ENCODE results near the gene TPP1.
A peak's percentile ranks its signal among the peaks of the same experiment; 100 is the strongest.

The TPP1 gene

DNA sequence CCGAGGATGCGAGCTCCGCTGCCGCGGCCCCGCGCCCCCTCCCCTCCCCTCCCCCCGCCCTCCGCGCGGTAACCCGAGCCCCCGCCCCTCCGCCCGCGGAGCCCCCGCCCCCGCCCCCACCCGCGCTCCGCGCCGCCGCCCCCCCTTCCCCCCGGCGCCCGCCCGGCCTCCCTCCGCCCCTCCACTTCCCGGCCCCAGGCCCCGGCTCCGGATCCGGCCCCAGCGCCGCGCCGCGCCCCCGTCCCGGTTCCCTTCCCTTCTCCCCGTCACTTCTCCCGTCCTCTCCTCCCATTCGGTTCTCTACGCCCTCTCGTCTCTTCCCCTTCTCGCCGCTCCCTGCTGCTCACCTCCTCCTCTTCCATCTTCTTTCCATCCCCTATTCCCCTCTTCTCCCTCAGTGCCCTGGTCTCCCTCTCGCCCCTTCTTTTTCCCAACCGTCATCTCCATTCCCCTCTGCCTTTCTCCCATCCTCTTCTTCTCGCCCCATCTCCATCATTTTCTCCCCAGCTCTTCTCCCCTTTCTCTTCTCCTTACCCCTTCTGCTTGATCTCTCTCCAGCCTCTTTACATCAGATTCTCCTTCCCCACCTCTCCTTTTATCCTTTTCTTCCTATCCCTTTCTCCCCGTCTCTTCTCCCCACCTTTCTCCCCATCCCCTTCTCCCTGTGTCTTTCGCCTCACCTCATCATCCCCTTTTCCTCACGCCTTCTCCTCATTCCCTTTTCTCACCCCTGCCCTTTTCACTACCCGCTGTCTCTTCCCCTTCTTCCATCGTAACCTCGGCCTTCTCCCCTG lies 36.8 kb upstream of the TPP1 start, which contains the start of gene DCHS1:
Gene DCHS1, minus strand, starts transcription at position 20 of the 794 bp plus-strand sequence. CDS start 14,196 bp downstream, outside the sequence.
- peak within 1 kb of the TSS; percentile 59 for H3K9ac ChIP-seq (ENCODE audit: low read length)
- H3K36me3 ChIP-seq (ENCODE audit: control insufficient read depth, low read depth, low read length), result no peaks in the 10 kb centered on the region
- H3K4me1 ChIP-seq (ENCODE audit: control insufficient read depth, low read depth, low read length), result peaks cover 9% of the 10 kb centered on the region
- H3K4me3 ChIP-seq (ENCODE audit: low read length), result peak within 1 kb of the TSS; percentile 68
- no peak within 1 kb of the TSS for H3K27ac ChIP-seq (ENCODE audit: low read length)
- peaks cover 29% of the 10 kb centered on the region for H3K27me3 ChIP-seq (ENCODE audit: control insufficient read depth, insufficient read depth, low read length)
- H3K9me3 ChIP-seq (ENCODE audit: control insufficient read depth, low read depth, low read length), result no peaks in the 10 kb centered on the region

DNA sequence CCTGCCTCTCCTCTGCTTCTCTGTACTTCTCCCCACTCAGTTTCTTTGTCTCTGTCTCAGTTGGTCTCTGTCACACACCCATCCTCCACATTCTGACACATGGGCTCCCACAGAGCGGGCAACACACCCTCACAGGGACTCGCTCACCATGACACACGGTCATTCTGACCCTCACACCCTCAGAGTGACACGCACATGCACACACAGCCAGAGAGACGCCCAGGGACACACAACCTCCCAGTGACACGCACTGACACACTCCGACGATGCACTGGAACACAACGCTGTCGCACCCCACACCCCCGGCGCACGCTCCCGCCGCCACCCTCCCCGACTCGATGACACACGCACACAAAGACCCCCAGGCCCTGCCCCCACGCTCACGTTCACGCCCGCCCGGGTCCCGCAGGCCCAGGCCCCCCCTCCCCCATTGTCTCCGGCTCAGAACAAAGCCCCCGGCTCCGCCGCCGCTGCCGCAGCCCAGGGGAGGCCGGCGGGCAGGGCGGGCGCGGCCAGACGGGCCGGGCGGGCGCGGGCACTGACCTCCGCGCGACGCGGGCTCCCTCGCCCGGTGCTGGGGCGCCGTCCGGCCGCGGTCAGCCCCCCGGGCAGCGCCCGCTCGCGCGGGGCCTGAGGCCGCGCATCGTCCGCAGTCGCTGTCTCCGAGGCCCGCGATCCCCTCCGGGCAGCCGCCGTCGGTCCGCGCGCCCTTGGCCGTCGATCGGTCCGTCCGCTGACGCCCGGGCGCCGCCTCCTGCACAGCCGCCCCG lies 36.0 kb upstream of the TPP1 start:
- Histone ChIP-seq H3K4me3 (ENCODE audit: low read length) (peak overlapping the region; percentile 68), H3K9ac (ENCODE audit: low read length) (peak overlapping the region; percentile 59), H3K36me3 (ENCODE audit: control insufficient read depth, low read depth, low read length) (no peaks in the 10 kb centered on the region), H3K4me1 (ENCODE audit: control insufficient read depth, low read depth, low read length) (peaks cover 9% of the 10 kb centered on the region), H3K27ac (ENCODE audit: low read length) (no peak overlapping the region), H3K27me3 (ENCODE audit: control insufficient read depth, insufficient read depth, low read length) (peaks cover 29% of the 10 kb centered on the region), H3K9me3 (ENCODE audit: control insufficient read depth, low read depth, low read length) (no peaks in the 10 kb centered on the region)

DNA sequence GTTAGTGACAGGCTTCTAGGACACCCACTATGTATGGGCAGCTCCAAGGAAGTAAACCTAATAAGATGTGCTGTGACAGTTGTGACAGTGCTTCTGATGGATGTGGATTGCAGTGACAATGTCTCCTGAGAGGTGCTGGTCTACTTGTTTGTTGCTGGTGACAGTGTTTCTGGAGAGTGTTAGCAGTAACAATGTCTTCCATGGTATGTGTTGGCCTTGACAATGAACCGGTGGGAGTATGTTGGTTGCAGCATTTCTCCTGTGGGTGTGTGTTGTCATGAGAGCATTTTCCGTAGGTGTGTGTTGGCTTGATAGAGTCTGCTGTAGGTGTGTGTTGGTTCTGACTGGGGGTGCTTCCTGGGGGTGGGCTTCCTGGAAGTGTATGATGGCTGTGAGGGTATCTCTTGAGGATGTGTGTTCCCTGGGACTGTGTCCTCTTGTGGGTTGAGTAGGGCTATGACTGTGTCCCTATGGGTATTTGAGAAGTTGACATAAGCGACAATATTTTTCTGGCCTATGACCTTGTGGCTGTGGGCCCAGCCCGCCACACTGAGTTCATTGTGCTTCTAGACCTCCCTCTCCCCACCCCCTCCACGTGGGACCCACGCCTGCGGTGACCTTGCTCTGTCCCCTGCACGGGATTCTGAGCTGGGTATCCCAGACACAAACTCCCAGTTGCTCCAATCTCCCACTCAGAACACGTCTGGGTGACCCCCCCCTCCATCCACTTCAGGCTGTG lies 35.2 kb upstream of the TPP1 start:
- Histone ChIP-seq H3K36me3 (ENCODE audit: control insufficient read depth, low read depth, low read length) (no peaks in the 10 kb centered on the region), H3K9ac (ENCODE audit: low read length) (peak overlapping the region; percentile 59), H3K9me3 (ENCODE audit: control insufficient read depth, low read depth, low read length) (no peaks in the 10 kb centered on the region), H3K4me3 (ENCODE audit: low read length) (peak overlapping the region; percentile 68), H3K27me3 (ENCODE audit: control insufficient read depth, insufficient read depth, low read length) (peaks cover 29% of the 10 kb centered on the region), H3K4me1 (ENCODE audit: control insufficient read depth, low read depth, low read length) (peaks cover 9% of the 10 kb centered on the region), H3K27ac (ENCODE audit: low read length) (no peak overlapping the region)

DNA sequence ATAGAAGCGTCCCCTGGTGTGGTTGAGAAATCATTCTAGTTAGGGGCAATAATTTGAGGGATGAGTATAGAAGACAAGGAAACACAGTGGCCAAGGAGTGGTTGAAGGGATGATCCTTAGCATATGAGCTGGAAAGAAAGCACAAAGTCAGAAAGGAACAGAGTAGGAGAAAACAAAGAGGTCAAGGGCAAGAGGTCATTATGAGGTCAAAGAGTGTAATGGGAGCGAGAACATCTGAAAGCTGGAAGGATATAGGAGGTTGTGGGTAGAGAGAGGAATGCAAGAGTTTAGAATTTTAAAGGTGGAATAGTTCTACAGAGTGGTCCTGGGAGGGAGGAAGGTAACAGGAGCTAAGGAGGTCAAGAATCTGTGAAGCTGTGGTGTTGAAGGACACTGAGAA lies 34.4 kb upstream of the TPP1 start:
- Histone ChIP-seq H3K9me3 (ENCODE audit: control insufficient read depth, low read depth, low read length) (no peaks in the 10 kb centered on the region), H3K4me1 (ENCODE audit: control insufficient read depth, low read depth, low read length) (peaks cover 9% of the 10 kb centered on the region), H3K27me3 (ENCODE audit: control insufficient read depth, insufficient read depth, low read length) (peaks cover 29% of the 10 kb centered on the region), H3K4me3 (ENCODE audit: low read length) (no peak overlapping the region), H3K27ac (ENCODE audit: low read length) (no peak overlapping the region), H3K36me3 (ENCODE audit: control insufficient read depth, low read depth, low read length) (no peaks in the 10 kb centered on the region), H3K9ac (ENCODE audit: low read length) (no peak overlapping the region)

DNA sequence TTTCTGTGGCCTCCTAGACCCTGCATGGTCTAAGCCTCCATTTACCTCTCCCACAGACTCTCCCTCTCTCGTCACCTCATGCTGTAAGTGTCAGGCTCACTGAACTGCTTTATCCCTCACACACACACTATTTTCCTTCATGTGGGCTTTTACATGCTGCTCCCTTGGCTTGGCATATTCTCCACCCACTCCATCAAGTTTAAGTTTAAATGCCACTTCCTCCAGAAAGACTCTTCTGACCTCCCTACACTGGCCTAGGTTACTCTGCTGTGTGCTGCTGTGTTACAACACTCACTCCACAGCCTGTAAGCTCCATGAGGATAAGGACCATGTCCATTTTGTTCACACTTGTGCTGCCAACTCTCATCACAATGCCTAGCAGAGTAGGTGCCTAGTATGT lies 33.9 kb upstream of the TPP1 start:
- no peaks in the 10 kb centered on the region for H3K9me3 ChIP-seq (ENCODE audit: control insufficient read depth, low read depth, low read length)
- no peaks in the 10 kb centered on the region for H3K36me3 ChIP-seq (ENCODE audit: control insufficient read depth, low read depth, low read length)
- H3K4me3 ChIP-seq (ENCODE audit: low read length), result no peak overlapping the region
- H3K27ac ChIP-seq (ENCODE audit: low read length), result no peak overlapping the region
- peaks cover 29% of the 10 kb centered on the region for H3K27me3 ChIP-seq (ENCODE audit: control insufficient read depth, insufficient read depth, low read length)
- H3K4me1 ChIP-seq (ENCODE audit: control insufficient read depth, low read depth, low read length), result peaks cover 9% of the 10 kb centered on the region
- H3K9ac ChIP-seq (ENCODE audit: low read length), result no peak overlapping the region

DNA sequence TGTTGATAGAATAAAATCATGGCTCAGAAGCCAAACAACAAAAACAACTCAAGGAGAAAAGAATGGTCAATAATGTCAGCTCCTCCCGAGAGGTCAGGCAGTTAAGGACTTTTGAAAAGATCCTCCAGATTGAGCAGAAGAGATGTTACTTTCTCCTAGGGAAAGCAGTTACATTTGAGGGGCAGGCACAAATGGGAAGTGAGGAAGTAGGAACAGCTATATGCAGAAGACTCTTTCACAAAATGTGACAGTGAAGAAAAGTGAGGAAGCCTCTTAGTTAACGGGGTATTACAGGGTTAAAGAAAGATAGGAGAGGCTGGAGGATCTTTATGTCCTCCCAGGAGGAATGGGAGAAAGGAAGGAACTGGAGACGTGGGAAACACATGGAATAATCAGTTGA lies 33.0 kb upstream of the TPP1 start:
- H3K36me3 ChIP-seq (ENCODE audit: control insufficient read depth, low read depth, low read length), result no peaks in the 10 kb centered on the region
- no peak overlapping the region for H3K4me3 ChIP-seq (ENCODE audit: low read length)
- no peaks in the 10 kb centered on the region for H3K9me3 ChIP-seq (ENCODE audit: control insufficient read depth, low read depth, low read length)
- H3K9ac ChIP-seq (ENCODE audit: low read length), result no peak overlapping the region
- no peak overlapping the region for H3K27ac ChIP-seq (ENCODE audit: low read length)
- H3K27me3 ChIP-seq (ENCODE audit: control insufficient read depth, insufficient read depth, low read length), result peaks cover 22% of the 10 kb centered on the region
- H3K4me1 ChIP-seq (ENCODE audit: control insufficient read depth, low read depth, low read length), result peaks cover 12% of the 10 kb centered on the region

DNA sequence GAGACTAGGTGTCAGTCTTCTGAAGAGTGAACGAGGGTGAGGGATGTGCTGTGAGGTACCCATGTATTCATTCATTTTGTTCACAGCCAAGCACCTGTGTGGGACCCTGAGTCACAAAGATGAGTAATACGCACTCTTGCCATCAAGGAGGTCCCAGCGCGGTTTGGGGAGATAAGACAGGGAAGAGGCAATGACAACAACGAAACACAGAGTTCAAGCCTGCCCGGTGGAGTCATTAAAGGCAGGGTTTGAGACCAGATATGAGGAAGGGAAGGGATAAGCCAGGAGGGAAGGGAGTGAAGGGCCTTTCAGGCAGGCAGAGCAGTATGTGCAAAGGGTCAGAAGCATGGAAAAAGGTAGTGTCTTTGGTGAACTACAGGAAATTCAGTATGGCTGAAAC lies 31.8 kb upstream of the TPP1 start:
- H3K4me3 ChIP-seq (ENCODE audit: low read length), result no peak overlapping the region
- peaks cover 11% of the 10 kb centered on the region for H3K4me1 ChIP-seq (ENCODE audit: control insufficient read depth, low read depth, low read length)
- peaks cover 12% of the 10 kb centered on the region for H3K27me3 ChIP-seq (ENCODE audit: control insufficient read depth, insufficient read depth, low read length)
- no peak overlapping the region for H3K27ac ChIP-seq (ENCODE audit: low read length)
- no peaks in the 10 kb centered on the region for H3K36me3 ChIP-seq (ENCODE audit: control insufficient read depth, low read depth, low read length)
- no peak overlapping the region for H3K9ac ChIP-seq (ENCODE audit: low read length)
- no peaks in the 10 kb centered on the region for H3K9me3 ChIP-seq (ENCODE audit: control insufficient read depth, low read depth, low read length)

DNA sequence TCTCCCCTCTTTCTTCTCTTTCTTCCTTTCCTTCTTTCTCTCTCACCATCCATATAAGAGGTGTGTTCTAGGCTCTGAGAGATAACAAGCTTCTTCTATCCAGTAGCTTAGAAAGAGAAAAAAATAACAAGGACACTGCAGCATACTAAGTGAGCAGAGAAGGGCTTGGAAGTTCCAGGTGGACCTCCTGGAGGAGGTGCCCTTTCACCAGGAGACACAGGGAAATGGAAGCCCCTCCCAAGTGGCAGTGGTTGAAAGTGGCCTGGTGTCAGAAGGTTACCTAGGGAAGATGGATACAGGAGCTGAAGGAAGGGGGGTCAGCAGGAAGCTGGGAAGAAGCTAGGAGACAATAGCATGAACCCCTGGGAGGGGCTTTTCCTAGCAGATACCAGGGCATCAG lies 30.9 kb upstream of the TPP1 start:
- no peak overlapping the region for H3K9ac ChIP-seq (ENCODE audit: low read length)
- H3K9me3 ChIP-seq (ENCODE audit: control insufficient read depth, low read depth, low read length), result no peaks in the 10 kb centered on the region
- no peak overlapping the region for H3K27ac ChIP-seq (ENCODE audit: low read length)
- H3K36me3 ChIP-seq (ENCODE audit: control insufficient read depth, low read depth, low read length), result no peaks in the 10 kb centered on the region
- H3K27me3 ChIP-seq (ENCODE audit: control insufficient read depth, insufficient read depth, low read length), result peaks cover 11% of the 10 kb centered on the region
- H3K4me3 ChIP-seq (ENCODE audit: low read length), result no peak overlapping the region
- peaks cover 11% of the 10 kb centered on the region for H3K4me1 ChIP-seq (ENCODE audit: control insufficient read depth, low read depth, low read length)

DNA sequence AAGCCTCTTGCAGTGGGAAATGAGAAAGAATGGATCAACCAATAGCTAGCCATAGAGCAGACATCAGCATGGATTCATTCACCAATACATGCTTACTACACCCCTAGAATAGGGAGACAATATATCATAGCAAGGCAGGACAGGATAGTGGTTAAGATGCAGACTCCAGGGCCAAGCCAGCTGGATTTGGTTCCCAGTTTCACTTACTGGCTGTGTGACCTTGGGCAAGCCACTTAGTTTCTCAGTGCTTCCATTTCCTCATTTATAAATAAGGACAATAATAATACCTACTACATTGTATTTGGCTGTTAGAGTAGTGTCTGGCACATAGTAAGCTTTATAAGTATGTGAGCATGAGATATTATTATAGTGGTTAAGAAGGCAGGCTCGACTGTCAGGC lies 29.3 kb upstream of the TPP1 start:
- Histone ChIP-seq H3K27me3 (ENCODE audit: control insufficient read depth, insufficient read depth, low read length) (peaks cover 4% of the 10 kb centered on the region), H3K36me3 (ENCODE audit: control insufficient read depth, low read depth, low read length) (no peaks in the 10 kb centered on the region)

DNA sequence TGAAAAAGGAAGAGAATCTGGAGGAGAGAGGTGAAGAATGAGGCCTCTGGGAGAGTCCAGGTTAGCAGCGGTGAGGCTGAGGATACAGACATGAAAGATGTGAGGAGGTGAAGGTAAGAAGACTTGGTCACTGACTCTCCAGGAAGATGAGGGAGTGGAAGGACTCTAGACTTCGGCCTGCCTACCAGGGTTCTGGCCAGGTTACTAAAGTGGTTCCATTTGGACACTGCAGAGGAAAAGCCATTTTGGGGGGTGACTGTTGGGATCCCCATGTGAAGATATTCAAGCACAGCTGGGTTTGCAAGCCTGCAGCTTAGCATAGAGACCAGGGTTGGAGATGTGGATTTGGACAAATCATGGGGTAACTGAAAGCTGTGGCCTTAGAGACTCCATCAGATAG lies 28.6 kb upstream of the TPP1 start:
- no peaks in the 10 kb centered on the region for H3K36me3 ChIP-seq (ENCODE audit: control insufficient read depth, low read depth, low read length)
- no peaks in the 10 kb centered on the region for H3K9me3 ChIP-seq (ENCODE audit: control insufficient read depth, low read depth, low read length)
- no peak overlapping the region for H3K4me3 ChIP-seq (ENCODE audit: low read length)
- H3K4me1 ChIP-seq (ENCODE audit: control insufficient read depth, low read depth, low read length), result peaks cover 11% of the 10 kb centered on the region
- H3K9ac ChIP-seq (ENCODE audit: low read length), result no peak overlapping the region
- H3K27me3 ChIP-seq (ENCODE audit: control insufficient read depth, insufficient read depth, low read length), result peaks cover under 1% of the 10 kb centered on the region
- H3K27ac ChIP-seq (ENCODE audit: low read length), result no peak overlapping the region

More for the DNA sequence above, 29.3 kb upstream of the TPP1 start:
- Histone ChIP-seq H3K4me3 (ENCODE audit: low read length) (no peak overlapping the region), H3K9ac (ENCODE audit: low read length) (no peak overlapping the region), H3K4me1 (ENCODE audit: control insufficient read depth, low read depth, low read length) (peaks cover 11% of the 10 kb centered on the region), H3K27ac (ENCODE audit: low read length) (no peak overlapping the region), H3K9me3 (ENCODE audit: control insufficient read depth, low read depth, low read length) (no peaks in the 10 kb centered on the region)

DNA sequence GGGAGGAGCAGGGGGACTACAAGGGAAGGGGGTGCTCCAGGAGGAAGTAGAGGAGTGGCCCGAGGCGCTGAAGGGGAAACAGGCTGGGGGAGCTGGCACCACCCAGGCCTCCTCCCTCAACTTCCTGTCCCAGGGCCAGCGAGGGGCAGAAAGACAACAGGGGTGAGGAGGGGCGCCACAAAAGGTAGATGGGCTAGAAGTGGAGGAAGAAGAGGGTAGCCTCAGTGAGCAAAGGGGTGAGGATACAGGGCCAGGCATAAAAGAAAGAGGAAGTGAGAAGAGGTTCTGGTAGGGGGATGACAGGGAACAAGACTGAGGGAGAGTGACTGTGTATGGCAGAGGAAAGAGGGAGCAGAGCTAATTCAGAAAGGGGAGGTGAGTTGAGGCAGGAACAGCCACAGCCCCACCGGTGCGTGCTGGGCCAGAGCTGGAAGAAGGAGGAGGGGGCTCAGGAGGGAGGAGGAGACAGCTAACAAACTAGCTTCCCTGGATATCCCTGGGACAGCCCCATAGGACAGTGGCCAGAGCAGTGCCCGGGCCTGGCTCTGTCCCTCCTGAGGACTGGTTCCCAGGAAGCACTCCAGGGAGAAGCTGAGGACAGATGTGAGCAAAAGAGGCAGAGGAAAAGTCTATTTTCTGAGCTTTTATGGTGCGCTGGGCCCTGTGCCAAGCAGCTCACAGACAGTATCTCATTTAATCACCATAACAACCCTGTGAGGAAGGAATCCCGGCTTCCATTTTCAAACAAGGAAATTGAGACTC lies 27.9 kb upstream of the TPP1 start:
- H3K4me1 ChIP-seq (ENCODE audit: control insufficient read depth, low read depth, low read length), result peaks cover 11% of the 10 kb centered on the region
- no peak overlapping the region for H3K9ac ChIP-seq (ENCODE audit: low read length)
- H3K4me3 ChIP-seq (ENCODE audit: low read length), result no peak overlapping the region
- no peaks in the 10 kb centered on the region for H3K27me3 ChIP-seq (ENCODE audit: control insufficient read depth, insufficient read depth, low read length)
- no peak overlapping the region for H3K27ac ChIP-seq (ENCODE audit: low read length)
- H3K9me3 ChIP-seq (ENCODE audit: control insufficient read depth, low read depth, low read length), result no peaks in the 10 kb centered on the region
- no peaks in the 10 kb centered on the region for H3K36me3 ChIP-seq (ENCODE audit: control insufficient read depth, low read depth, low read length)
